Measurements from ENCODE around the gene MICAL3.

DNA sequence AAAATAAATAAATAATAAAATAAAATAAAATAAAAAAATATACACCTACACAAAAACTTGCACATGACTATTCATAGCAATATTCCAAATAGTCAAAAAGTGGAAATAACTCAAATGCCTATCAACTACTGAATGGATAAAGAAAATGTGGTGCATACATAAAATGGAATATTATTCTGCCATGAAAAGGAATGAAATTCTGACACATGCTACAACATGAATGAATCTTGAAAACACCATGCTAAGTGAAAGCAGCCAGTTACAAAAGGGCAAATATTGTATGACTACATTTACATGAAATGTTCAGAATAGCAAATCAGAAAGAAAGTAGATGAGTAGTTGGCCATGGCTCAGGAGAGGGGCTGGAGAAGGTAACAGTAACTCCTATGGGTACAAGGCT, 46.3 kb downstream of the MICAL3 start:
- TF ChIP-seq EZH2 (IDR thresholded peaks at IDR 0.05; ENCODE audit: borderline replicate concordance, low read length): no peak
- TF ChIP-seq, protein P1, sequence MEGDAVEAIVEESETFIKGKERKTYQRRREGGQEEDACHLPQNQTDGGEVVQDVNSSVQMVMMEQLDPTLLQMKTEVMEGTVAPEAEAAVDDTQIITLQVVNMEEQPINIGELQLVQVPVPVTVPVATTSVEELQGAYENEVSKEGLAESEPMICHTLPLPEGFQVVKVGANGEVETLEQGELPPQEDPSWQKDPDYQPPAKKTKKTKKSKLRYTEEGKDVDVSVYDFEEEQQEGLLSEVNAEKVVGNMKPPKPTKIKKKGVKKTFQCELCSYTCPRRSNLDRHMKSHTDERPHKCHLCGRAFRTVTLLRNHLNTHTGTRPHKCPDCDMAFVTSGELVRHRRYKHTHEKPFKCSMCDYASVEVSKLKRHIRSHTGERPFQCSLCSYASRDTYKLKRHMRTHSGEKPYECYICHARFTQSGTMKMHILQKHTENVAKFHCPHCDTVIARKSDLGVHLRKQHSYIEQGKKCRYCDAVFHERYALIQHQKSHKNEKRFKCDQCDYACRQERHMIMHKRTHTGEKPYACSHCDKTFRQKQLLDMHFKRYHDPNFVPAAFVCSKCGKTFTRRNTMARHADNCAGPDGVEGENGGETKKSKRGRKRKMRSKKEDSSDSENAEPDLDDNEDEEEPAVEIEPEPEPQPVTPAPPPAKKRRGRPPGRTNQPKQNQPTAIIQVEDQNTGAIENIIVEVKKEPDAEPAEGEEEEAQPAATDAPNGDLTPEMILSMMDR (IDR thresholded peaks at IDR 0.05; ENCODE audit: low read length): no peak
